Hepatocyte (in vitro differentiated cells): ENCODE measurements around the gene NDC1.

Experiments
- CTCF ChIP-seq: fragments of 200-600 bp; sonication (generic); IDR thresholded peaks from 2 replicates; pipeline ENCODE4 v1.5.1; 2016; ENCODE audit warnings: antibody characterized with exemption, mild to moderate bottlenecking; ENCODE audit not compliant: poor library complexity
- EZH2phosphoT487 ChIP-seq: fragments of 200-600 bp; sonication (generic); IDR thresholded peaks from one replicate; pipeline ENCODE4 v1.6.1; 2018; ENCODE audit warnings: antibody characterized with exemption, mild to moderate bottlenecking, low read depth, moderate library complexity; ENCODE audit not compliant: unreplicated experiment, severe bottlenecking

- TF ChIP-seq CTCF (no peak), EZH2phosphoT487 (no peak)
These were observed 90.3 kb downstream of the NDC1 start for GRCh38 chr1:53747841-53748240.
